Uterus (tissue), 4 donors: ENCODE results near the gene EPHA8. TPM values are rescaled to one million over a fixed set of nuclear protein-coding genes. Genes with fewer than 3 reads are reported as not detected.

Experiments
- DNase-seq, 2 donors: peaks; one replicate each; pipeline ENCODE4 v3.0.0-alpha.2; 2019 to 2020
- H3K27ac ChIP-seq, 2 donors: fragments of 200-600 bp; sonication (generic); 1 replicate in 1 of 2; 2 replicates in 1 of 2; pipeline ENCODE4 v1.5.1; 2016 to 2018
- H3K27me3 ChIP-seq, 2 donors: fragments of 200-600 bp; sonication (generic); one replicate each; pipeline ENCODE4 v1.5.1; 2018 to 2019; ENCODE audit warnings: control low read depth in 1 of 2
- H3K36me3 ChIP-seq, 2 donors: fragments of 200-600 bp; sonication (generic); one replicate each; pipeline ENCODE4 v1.5.1; 2019; ENCODE audit warnings: control low read depth in 1 of 2
- H3K4me1 ChIP-seq, 2 donors: fragments of 200-600 bp; sonication (generic); one replicate each; pipeline ENCODE4 v1.5.1; 2018 to 2019; ENCODE audit warnings: control low read depth in 1 of 2
- H3K4me3 ChIP-seq, 2 donors: fragments of 200-600 bp; sonication (generic); 1 replicate in 1 of 2; 2 replicates in 1 of 2; pipeline ENCODE4 v1.5.1; 2018 to 2019; ENCODE audit warnings: mild to moderate bottlenecking in 1 of 2
- H3K9me3 ChIP-seq, 2 donors: fragments of 200-600 bp; sonication (generic); one replicate each; pipeline ENCODE4 v1.5.1; 2019; ENCODE audit warnings: control low read depth in 1 of 2
- POLR2A ChIP-seq, 2 donors: fragments of 450-650 bp; IDR thresholded peaks; one replicate each; pipeline ENCODE4 v1.6.1; 2016; ENCODE audit warnings: antibody characterized with exemption in 2 of 2, mild to moderate bottlenecking in 1 of 2, moderate library complexity in 1 of 2
- intact Hi-C: fragments of 100-400 bp; cut with DNase I; formaldehyde crosslinking; loops from one replicate; pipeline ENCODE4 v1.15.1; 2023; ENCODE audit warnings: low total_unique reads
- total RNA-seq, 4 donors: library from RNA; depleted of rRNA in 3 of 4; stranded (reverse); fragments of >200 nt in 3 of 4; gene quantifications; one replicate each; pipeline versions ENCODE4 v1.1.0 to v1.2.4, GENCODE V29; 2014 to 2023
- TF ChIP-seq, protein P1 (sequence below), 4 experiments: fragments of 200-600 bp in 2 of 4; fragments of 450-650 bp in 2 of 4; sonication (generic) in 2 of 4; IDR thresholded peaks; one replicate each; pipeline ENCODE4 v1.5.1; 2016 to 2019; ENCODE audit warnings: antibody characterized with exemption in 4 of 4, mild to moderate bottlenecking in 2 of 4, moderate library complexity in 1 of 4
- donor health status: DM: yes; HTN: yes; CAD: no.

EPHA8 gene
- total RNA-seq, 4 donors from 2014 or later: 0.07 TPM; not detected in 3

DNA sequence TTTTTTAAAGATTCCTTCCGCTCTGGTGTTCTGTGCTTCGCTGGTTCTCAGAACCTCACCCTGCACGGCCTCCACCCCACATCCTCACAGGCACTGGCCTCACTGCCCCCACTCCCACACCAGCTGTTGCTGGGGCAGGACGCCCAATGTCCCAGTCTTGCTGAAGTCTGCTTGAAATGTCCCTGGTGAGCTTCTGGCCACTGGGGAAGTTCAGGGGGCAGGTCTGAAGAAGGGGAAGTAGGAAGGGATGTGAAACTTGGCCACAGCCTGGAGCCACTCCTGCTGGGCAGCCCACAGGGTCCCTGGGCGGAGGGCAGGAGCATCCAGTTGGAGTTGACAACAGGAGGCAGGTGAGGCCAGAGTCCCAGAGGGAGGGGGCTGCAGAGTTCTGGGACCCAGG is 73.1 kb downstream of the EPHA8 start, which contains the start of gene C1QA:
Gene C1QA, plus strand, starts transcription at position 276 of the 400 bp plus-strand sequence. CDS start 989 bp downstream, outside the sequence.
- Histone ChIP-seq H3K27me3 (no peaks in the 10 kb centered on the region), H3K36me3 (no peaks in the 10 kb centered on the region), H3K4me1 (no peaks in the 10 kb centered on the region), H3K9me3 (no peaks in the 10 kb centered on the region), H3K27ac (no peak within 1 kb of the TSS), H3K4me3 (no peak within 1 kb of the TSS)
- TF ChIP-seq, protein P1, sequence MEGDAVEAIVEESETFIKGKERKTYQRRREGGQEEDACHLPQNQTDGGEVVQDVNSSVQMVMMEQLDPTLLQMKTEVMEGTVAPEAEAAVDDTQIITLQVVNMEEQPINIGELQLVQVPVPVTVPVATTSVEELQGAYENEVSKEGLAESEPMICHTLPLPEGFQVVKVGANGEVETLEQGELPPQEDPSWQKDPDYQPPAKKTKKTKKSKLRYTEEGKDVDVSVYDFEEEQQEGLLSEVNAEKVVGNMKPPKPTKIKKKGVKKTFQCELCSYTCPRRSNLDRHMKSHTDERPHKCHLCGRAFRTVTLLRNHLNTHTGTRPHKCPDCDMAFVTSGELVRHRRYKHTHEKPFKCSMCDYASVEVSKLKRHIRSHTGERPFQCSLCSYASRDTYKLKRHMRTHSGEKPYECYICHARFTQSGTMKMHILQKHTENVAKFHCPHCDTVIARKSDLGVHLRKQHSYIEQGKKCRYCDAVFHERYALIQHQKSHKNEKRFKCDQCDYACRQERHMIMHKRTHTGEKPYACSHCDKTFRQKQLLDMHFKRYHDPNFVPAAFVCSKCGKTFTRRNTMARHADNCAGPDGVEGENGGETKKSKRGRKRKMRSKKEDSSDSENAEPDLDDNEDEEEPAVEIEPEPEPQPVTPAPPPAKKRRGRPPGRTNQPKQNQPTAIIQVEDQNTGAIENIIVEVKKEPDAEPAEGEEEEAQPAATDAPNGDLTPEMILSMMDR (IDR thresholded peaks at IDR 0.05): no peak
- TF ChIP-seq POLR2A (IDR thresholded peaks at IDR 0.05): no peak
- intact Hi-C loops: no loop called here
- DNase-seq: no peak

DNA sequence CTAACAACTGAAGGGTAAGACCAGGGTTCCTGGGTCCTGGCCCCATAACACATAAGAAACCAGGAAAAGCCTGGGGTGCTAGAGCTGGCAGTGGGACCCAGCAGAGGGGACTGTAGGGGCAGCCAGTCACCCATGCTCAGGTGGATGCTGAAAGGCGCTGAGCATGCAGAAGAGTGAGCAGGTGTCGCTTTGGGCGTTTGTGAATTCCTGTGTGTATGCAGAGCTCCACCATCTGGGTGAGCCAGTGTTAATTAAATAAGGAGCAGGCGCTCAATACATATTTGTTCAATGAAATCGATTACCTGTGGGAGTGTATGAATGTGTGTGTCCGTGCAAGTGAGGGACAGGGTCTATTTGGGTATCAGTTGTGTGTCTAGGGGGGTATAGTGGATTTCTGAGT is 73.6 kb downstream of the EPHA8 start:
- Histone ChIP-seq H3K36me3 (no peaks in the 10 kb centered on the region), H3K9me3 (no peaks in the 10 kb centered on the region), H3K4me3 (no peak overlapping the region), H3K27me3 (no peaks in the 10 kb centered on the region), H3K4me1 (no peaks in the 10 kb centered on the region), H3K27ac (no peak overlapping the region)
- intact Hi-C loops: no loop called here
- TF ChIP-seq, protein P1 (IDR thresholded peaks at IDR 0.05): no peak
- no peak for TF ChIP-seq POLR2A (IDR thresholded peaks at IDR 0.05)
- DNase-seq: no peak

DNA sequence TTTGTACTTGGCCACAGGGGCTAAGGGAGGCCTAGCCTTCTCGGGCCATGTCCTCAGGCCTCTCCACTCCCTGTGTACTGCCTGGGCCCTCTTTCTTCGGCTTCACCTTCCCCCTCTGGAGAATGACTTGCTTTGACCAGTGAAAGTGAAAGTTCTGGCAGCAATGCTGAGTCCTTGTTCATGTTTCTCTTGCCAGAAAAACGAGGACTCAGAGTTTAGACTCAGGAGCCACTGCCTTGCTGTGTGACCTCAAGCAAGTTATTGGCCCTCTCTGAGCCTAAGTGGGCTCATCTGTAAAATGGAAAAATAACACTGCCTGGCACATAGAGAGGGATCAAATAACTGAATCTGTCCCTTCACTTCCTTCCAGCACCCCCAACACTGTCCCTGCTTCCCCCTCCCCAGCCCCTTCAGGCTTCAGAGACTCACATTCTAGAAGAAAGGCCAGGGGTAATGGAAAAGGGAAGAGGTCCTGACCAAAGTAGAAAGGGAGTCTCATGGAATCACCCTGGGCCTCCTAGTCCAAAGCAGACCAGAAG is 74.7 kb downstream of the EPHA8 start:
- no peak for DNase-seq
- TF ChIP-seq, protein P1 (IDR thresholded peaks at IDR 0.05): no peak
- no peak for TF ChIP-seq POLR2A (IDR thresholded peaks at IDR 0.05)
- H3K36me3 ChIP-seq: no peaks in the 10 kb centered on the region
- no peaks in the 10 kb centered on the region for H3K4me1 ChIP-seq
- no peaks in the 10 kb centered on the region for H3K27me3 ChIP-seq
- no peak overlapping the region for H3K4me3 ChIP-seq
- H3K27ac ChIP-seq: no peak overlapping the region
- intact Hi-C loops: no loop called here
- H3K9me3 ChIP-seq: no peaks in the 10 kb centered on the region

DNA sequence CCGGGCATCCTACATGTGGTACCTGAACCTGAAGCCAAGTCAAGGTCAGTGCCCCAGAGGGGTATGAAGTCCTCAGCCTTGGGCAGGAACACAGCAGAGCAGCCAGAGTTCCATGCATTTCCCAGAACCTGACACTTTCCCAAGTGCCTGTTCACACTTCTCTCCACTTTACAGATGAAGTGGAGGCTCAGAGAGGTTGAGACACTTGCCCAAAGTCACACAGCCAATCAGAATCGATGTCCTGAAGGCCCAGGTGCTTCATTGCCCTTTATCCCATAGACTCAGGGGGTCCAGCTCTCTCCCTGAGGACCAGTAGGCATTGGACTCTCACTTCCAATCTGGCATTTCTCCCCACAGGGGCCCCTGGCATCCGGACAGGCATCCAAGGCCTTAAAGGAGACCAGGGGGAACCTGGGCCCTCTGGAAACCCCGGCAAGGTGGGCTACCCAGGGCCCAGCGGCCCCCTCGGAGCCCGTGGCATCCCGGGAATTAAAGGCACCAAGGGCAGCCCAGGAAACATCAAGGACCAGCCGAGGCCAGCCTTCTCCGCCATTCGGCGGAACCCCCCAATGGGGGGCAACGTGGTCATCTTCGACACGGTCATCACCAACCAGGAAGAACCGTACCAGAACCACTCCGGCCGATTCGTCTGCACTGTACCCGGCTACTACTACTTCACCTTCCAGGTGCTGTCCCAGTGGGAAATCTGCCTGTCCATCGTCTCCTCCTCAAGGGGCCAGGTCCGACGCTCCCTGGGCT is 75.4 kb downstream of the EPHA8 start:
- no peak for DNase-seq
- no peak for TF ChIP-seq POLR2A (IDR thresholded peaks at IDR 0.05)
- TF ChIP-seq, protein P1 (IDR thresholded peaks at IDR 0.05): no peak
- Histone ChIP-seq H3K4me3 (no peak overlapping the region), H3K9me3 (no peaks in the 10 kb centered on the region), H3K36me3 (no peaks in the 10 kb centered on the region), H3K4me1 (no peaks in the 10 kb centered on the region), H3K27ac (no peak overlapping the region), H3K27me3 (no peaks in the 10 kb centered on the region)
- intact Hi-C loops: no loop called here

DNA sequence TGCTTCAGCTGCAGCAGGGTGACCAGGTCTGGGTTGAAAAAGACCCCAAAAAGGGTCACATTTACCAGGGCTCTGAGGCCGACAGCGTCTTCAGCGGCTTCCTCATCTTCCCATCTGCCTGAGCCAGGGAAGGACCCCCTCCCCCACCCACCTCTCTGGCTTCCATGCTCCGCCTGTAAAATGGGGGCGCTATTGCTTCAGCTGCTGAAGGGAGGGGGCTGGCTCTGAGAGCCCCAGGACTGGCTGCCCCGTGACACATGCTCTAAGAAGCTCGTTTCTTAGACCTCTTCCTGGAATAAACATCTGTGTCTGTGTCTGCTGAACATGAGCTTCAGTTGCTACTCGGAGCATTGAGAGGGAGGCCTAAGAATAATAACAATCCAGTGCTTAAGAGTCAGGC is 76.0 kb downstream of the EPHA8 start:
- intact Hi-C loops: no loop called here
- Histone ChIP-seq H3K4me1 (no peaks in the 10 kb centered on the region), H3K9me3 (no peaks in the 10 kb centered on the region), H3K27ac (no peak overlapping the region), H3K27me3 (no peaks in the 10 kb centered on the region), H3K4me3 (no peak overlapping the region), H3K36me3 (no peaks in the 10 kb centered on the region)
- DNase-seq: no peak
- TF ChIP-seq, protein P1 (IDR thresholded peaks at IDR 0.05): no peak
- no peak for TF ChIP-seq POLR2A (IDR thresholded peaks at IDR 0.05)
